Pancreas (tissue), 10 donors: ENCODE results near the gene NBPF1. TPM values are rescaled to one million over a fixed set of nuclear protein-coding genes. Genes with fewer than 3 reads are reported as not detected.
A peak's percentile ranks its signal among the peaks of the same experiment; 100 is the strongest.
"Not testable (repeated sequence)": the region's sequence is repeated elsewhere in the genome, so short reads cannot be mapped to it uniquely, and the experiment has no call there.

Experiments used
- ATAC-seq, 4 donors: fragments of 200-7000 bp; cut with Tn5 transposase; one replicate each; pipeline versions ENCODE4 v1.8.0 to v1.9.1; 2020; ENCODE audit warnings: mild to moderate bottlenecking in 4 of 4, moderate library complexity in 4 of 4
- DNase-seq, 6 donors: peaks; one replicate each; pipeline ENCODE4 v3.0.0-alpha.2; 2020
- FAIRE-seq: peaks from 2 replicates; lab custom pipeline; 2012; peaks lifted over from hg19 to GRCh38; lab: Jason Lieb, UNC
- H3K27ac ChIP-seq, 4 donors: fragments of 200-600 bp; sonication (generic); 1 replicate in 3 of 4; 2 replicates in 1 of 4; pipeline versions ENCODE4 v1.5.0 to v1.8.0; 2020
- H3K27me3 ChIP-seq, 4 donors: fragments of 200-600 bp; one replicate each; pipeline ENCODE4 v1.8.0; 2021
- H3K36me3 ChIP-seq, 3 donors: fragments of 200-600 bp; sonication (generic) in 1 of 3; one replicate each; pipeline versions ENCODE4 v1.5.0 to v1.8.0; 2020 to 2021
- H3K4me1 ChIP-seq, 3 donors: fragments of 200-600 bp; one replicate each; pipeline ENCODE4 v1.8.0; 2021
- H3K4me3 ChIP-seq, 4 donors: fragments of 200-600 bp; sonication (generic) in 2 of 4; one replicate each; pipeline versions ENCODE4 v1.5.0 to v1.8.0; 2020 to 2021
- H3K9me3 ChIP-seq, 4 donors: fragments of 200-600 bp; one replicate each; pipeline ENCODE4 v1.8.0; 2021
- CTCF ChIP-seq, 4 donors: fragments of 200-600 bp; sonication (generic) in 3 of 4; IDR thresholded peaks; one replicate each; pipeline versions ENCODE4 v1.5.0 to v1.8.0; 2021; ENCODE audit warnings: antibody characterized with exemption in 4 of 4
- WGBS, 2 donors: extraction: QIAGEN DNeasy Blood & Tissue Kit; methylation state at CpG; one replicate each; pipeline ENCODE4 v1.1.7; 2013; 5-methylcytosine and 5-hydroxymethylcytosine counted together
- intact Hi-C, 3 donors: fragments of 100-400 bp; cut with DNase I; formaldehyde crosslinking; loops; one replicate each; pipeline versions ENCODE4 v1.11.1 to v1.14.2; 2022
- polyA plus RNA-seq, 2 donors: library from polyadenylated mRNA; stranded (reverse); fragments of 200-250 nt; gene quantifications; one replicate each; pipeline ENCODE4 v1.2.3, GENCODE V29; 2013
- total RNA-seq, 6 donors: library from RNA; stranded (reverse); fragmentation: NEBNext Ultra II Directional in 4 of 6; extraction: Animal tissue kit (Norgen Biotek cat#: 25700) in 4 of 6; gene quantifications; one replicate each; pipeline versions ENCODE4 v1.2.1 to v1.2.4, GENCODE V29; 2021 to 2023
- donor health status: healthy with polysubstance abuse.
- donor health status: DM: no; HTN: no; CAD: no; lungs with moderate emphysema.
- donor health status: DM: no; HTN: no; CAD: no.
- donor health status: control.
- donor health status: control.
- donor health status: Bipolar disorder and iron deficiency.
- donor health status: DM: yes; HTN: yes; CAD: no.
- donor health status: DM: no; HTN: no; CAD: no.
- donor health status: DM: no; HTN: no; CAD: no.
- donor health status: DM: yes; HTN: yes; CAD: no.

The NBPF1 gene
- total and polyA plus RNA-seq, 8 donors: 4.0 to 32.2 (median 13.4) TPM

- WGBS, 2 donors: 57 to 63% methylated on average over 12 of the region's 12 CpGs
- no peak overlapping the region for H3K27ac ChIP-seq
- no peak for TF ChIP-seq CTCF (IDR thresholded peaks at IDR 0.05)
These were observed 92.1 kb downstream of the NBPF1 start for GRCh38 chr1:16521288-16521583.

GRCh38 chr1:16520435-16521287 lies 92.7 kb downstream of the NBPF1 start:
- intact Hi-C loops: not testable (repeated sequence)

More at GRCh38 chr1:16521288-16521583, 92.1 kb downstream of the NBPF1 start:
- ATAC-seq (no peak), DNase-seq (no peak), FAIRE-seq (no peak)
- intact Hi-C loops: no loop called here
- Histone ChIP-seq H3K4me1 (no peaks in the 10 kb centered on the region), H3K9me3 (no peaks in the 10 kb centered on the region), H3K27me3 (no peaks in the 10 kb centered on the region), H3K36me3 (no peaks in the 10 kb centered on the region), H3K4me3 (no peak overlapping the region)

GRCh38 chr1:16519255-16519951 lies 94.0 kb downstream of the NBPF1 start:
- H3K27ac ChIP-seq, DNase-seq, ATAC-seq, H3K4me1 ChIP-seq, H3K4me3 ChIP-seq, H3K36me3 ChIP-seq, intact Hi-C loops, H3K27me3 ChIP-seq, FAIRE-seq, H3K9me3 ChIP-seq: not testable (repeated sequence)
- WGBS, 2 donors: 62 to 71% methylated on average over 5 to 6 of the region's 6 CpGs

More at GRCh38 chr1:16520435-16521287, 92.7 kb downstream of the NBPF1 start:
- not testable (repeated sequence) for H3K9me3 ChIP-seq, H3K27me3 ChIP-seq, H3K4me3 ChIP-seq, FAIRE-seq, H3K27ac ChIP-seq, H3K36me3 ChIP-seq, DNase-seq, H3K4me1 ChIP-seq
- ATAC-seq: peak in 1 of 4 donors; percentile 26
- 42 to 44% methylated on average over 48 of the region's 48 CpGs for WGBS, 2 donors

GRCh38 chr1:16518913-16519254 lies 94.5 kb downstream of the NBPF1 start:
- DNase-seq, H3K4me1 ChIP-seq, H3K27me3 ChIP-seq, intact Hi-C loops, ATAC-seq, H3K9me3 ChIP-seq, H3K27ac ChIP-seq, FAIRE-seq, H3K36me3 ChIP-seq, H3K4me3 ChIP-seq: not testable (repeated sequence)
- 43 to 54% methylated on average over 3 of the region's 3 CpGs for WGBS, 2 donors

GRCh38 chr1:16516694-16517410 lies 96.5 kb downstream of the NBPF1 start:
- intact Hi-C loops, FAIRE-seq, H3K36me3 ChIP-seq, H3K27ac ChIP-seq, H3K4me3 ChIP-seq, DNase-seq, H3K4me1 ChIP-seq, H3K9me3 ChIP-seq, H3K27me3 ChIP-seq, ATAC-seq: not testable (repeated sequence)
- 64 to 70% methylated on average over 5 of the region's 5 CpGs for WGBS, 2 donors

GRCh38 chr1:16514107-16515055 lies 99.0 kb downstream of the NBPF1 start, which contains the start of gene RNU1-1:
Gene RNU1-1 (minus strand): TSS chr1:16514285.
- FAIRE-seq (peak; percentile 98), ATAC-seq (peak; percentile 60 to 77 (median 74)), DNase-seq (peak; percentile 77 to 90 (median 80))
- H3K9me3 ChIP-seq, H3K36me3 ChIP-seq, intact Hi-C loops, H3K4me1 ChIP-seq, H3K27me3 ChIP-seq: not testable (repeated sequence)
- peak within 1 kb of the TSS; percentile 47 to 90 (median 86) for H3K27ac ChIP-seq
- WGBS, 2 donors: 0 to 1% methylated on average over 21 to 38 of the region's 40 CpGs
- peak within 1 kb of the TSS in 2 of 4 donors; percentile 23 to 30 for H3K4me3 ChIP-seq

GRCh38 chr1:16513412-16514106 lies 99.8 kb downstream of the NBPF1 start:
- peak overlapping the region; percentile 31 to 90 (median 44) for H3K27ac ChIP-seq

GRCh38 chr1:16512624-16513411 lies 100.5 kb downstream of the NBPF1 start:
- H3K9me3 ChIP-seq, intact Hi-C loops, H3K36me3 ChIP-seq, H3K27me3 ChIP-seq, H3K4me3 ChIP-seq, H3K4me1 ChIP-seq, FAIRE-seq: not testable (repeated sequence)
- peak overlapping the region in 2 of 4 donors; percentile 42 to 90 for H3K27ac ChIP-seq
- WGBS, 2 donors: 50 to 68% methylated on average over 13 to 14 of the region's 15 CpGs
- DNase-seq: peak in 5 of 6 donors; percentile 26 to 66 (median 58)
- peak in 1 of 4 donors; percentile 11 for ATAC-seq

More at GRCh38 chr1:16513412-16514106, 99.8 kb downstream of the NBPF1 start:
- H3K36me3 ChIP-seq, H3K9me3 ChIP-seq, intact Hi-C loops, H3K4me3 ChIP-seq, H3K4me1 ChIP-seq, H3K27me3 ChIP-seq: not testable (repeated sequence)
- WGBS, 2 donors: 5 to 7% methylated on average over 17 to 25 of the region's 26 CpGs
- peak; percentile 43 for FAIRE-seq
- peak in 2 of 6 donors; percentile 45 to 65 for DNase-seq
- peak; percentile 97 to 99 (median 98) for ATAC-seq
